Stimulated activated CD8-positive, alpha-beta memory T cell treated with anti-CD3 and anti-CD28 coated beads, Interleukin-7, amount 100 ng/mL, for 1 hour (primary cell): ENCODE measurements around the gene CNTNAP2.

Experiments
- DNase-seq, 2 donors: peaks; one replicate each; pipeline ENCODE4 v3.0.0-alpha.2; 2020; ENCODE audit warnings: low read depth in 2 of 2

CNTNAP2 gene

DNA sequence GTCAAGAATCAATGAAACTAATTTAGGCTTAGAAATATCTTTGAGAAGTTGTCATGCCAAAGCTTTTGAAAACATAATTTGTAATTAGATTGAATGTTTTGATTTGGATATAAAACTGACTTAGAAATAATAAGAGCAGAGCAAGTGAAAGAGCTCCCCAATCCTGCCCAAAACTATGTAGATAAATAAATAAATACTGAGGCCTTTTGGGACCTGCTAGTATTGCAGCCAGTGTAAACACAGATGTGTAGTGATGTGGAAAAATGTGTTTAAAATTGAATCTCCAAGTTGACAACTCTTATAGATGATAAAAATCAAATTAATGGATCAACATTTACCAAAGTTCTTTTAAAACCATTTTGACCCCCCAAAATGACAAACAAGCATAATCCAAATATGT lies 896.1 kb downstream of the CNTNAP2 start:
- DNase-seq = no peak

DNA sequence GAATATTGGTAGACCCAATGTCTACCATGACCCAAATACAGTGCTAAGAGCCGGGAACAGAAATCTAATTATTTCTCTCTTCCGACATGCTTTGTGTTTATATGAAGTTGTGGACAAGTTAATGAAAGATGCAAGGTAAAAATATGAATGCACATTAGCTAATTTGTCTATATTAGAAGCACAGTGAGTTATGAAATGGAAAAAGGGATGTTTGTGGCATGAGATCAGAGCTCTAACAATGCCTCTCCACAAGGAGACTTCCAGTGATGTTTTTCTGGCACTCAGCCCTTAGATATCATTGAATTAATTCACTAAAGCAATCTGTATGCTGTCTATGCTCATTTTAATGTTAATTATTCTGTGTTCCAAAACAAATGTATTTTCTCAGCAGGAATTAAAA lies 897.2 kb downstream of the CNTNAP2 start:
- DNase-seq = no peak

DNA sequence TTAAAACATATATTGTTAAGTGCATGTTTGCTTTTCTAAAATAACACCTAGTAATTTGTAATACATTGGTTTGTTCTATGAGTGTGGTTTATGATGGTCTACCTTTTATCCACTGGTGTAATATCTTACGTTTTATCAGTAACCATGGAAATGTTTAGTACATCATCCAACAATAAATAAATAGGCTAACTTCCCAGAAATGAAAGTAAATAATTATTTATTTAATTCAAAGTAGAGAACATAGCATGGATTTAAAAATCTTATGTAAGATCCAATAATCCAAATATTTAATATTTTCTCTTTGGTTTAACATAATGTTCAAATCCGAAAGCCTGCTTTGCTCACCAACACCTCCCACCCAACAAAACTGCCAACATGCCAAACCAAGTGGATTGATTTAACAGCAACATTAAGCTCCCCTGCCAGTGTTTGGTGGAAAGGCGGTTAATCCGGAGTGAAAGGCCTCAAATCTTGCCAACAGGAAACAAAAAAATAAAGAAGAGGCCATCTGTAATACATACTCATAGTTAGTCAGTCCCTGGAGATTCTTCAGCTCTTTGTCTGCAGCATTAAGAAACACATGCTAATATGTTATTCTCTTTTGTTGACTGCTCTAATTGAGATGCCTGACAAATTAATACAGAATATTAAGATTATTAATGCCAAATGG lies 897.8 kb downstream of the CNTNAP2 start:
- no peak for DNase-seq

DNA sequence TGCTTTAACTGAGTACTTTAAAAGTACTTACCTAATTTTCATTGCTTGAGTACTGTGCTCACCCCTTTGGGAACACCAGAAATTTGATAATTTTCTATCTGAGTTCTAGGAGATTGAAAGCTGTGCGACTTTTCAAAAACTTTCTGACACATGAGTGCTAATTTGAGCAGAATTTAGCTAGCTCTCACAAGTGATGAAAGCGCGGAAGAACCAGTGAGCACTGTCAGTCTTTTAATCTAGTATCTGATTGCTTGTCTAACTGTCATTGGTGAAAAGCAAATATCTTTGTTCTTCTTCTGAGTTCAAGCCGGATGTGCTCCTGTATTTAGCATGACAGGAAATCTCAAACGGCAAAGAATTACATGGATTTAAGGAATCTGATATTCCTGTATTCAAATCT lies 899.4 kb downstream of the CNTNAP2 start:
- DNase-seq = no peak

DNA sequence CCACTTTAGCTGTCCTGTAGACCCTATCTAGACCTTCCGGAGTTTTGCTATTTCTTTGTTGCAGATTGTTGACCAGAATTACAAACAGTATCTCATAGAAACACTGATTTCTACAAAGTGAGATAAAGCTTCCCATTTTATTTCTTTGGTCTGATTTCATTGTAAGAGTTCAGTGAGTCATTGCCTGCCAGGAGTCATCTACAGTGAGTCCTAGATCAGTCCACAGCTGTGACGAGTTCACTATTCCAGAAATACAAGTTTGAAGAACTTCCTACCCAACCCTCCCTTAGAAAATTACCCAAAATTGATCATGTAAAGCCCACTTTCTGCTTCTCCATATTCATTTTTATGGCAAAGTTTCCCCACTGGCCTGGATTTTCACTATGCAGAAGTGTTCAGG lies 905.5 kb downstream of the CNTNAP2 start:
- no peak for DNase-seq

DNA sequence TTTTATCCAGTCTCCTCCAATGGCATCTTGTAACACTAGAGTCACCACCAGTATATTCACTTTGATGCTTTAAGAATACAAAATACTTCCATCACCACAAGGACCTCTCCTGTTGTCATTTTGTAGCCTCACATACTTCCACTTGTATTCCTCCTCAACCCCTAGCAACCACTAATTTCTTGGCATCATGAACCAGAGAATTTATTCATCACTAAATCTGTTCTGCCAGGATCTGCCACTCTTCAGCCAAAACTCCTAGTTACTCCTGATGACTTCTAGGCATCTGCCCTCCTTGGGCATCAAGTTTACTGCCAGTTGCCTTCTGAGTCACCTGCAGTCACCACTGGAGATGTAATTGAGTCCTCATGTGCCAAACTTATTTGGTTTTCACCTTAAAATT lies 906.8 kb downstream of the CNTNAP2 start:
- DNase-seq = no peak

DNA sequence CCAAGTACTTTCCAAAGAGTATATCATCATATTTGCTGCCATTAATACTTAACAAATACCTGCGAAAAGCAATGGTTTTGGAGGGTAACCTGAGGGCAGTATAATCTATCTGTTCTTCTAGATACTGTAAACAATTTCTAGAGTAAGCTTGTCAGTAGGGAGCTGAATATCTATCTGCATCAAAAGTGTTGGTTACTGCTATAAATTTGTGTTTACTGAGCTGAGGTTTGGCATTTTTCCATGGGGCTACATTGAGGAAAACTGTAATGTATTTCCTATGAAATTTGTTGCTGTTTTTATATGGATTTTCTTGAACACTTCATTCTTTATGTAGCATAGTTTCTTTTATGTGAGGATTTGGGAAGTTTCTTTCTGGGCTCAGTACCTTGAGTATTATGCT lies 913.4 kb downstream of the CNTNAP2 start:
- no peak for DNase-seq

DNA sequence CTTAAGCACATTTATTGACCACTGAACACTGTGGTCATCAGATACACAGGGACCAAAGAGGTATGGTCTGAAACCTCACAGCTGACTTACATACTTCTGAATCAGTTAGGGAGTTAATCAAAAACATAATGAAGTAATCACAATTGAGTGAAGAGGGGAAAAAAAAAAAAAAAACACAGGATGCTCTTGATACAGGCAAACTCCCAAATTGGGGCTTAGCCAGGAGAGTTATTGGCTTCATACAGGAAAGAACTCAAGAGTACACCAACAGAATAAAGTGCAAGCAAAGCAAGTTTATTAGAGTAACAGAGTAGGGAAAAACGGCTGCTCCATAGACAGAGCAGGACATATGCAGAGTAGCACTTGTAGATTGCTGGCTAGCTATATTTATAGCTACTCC lies 917.0 kb downstream of the CNTNAP2 start:
- DNase-seq = no peak

DNA sequence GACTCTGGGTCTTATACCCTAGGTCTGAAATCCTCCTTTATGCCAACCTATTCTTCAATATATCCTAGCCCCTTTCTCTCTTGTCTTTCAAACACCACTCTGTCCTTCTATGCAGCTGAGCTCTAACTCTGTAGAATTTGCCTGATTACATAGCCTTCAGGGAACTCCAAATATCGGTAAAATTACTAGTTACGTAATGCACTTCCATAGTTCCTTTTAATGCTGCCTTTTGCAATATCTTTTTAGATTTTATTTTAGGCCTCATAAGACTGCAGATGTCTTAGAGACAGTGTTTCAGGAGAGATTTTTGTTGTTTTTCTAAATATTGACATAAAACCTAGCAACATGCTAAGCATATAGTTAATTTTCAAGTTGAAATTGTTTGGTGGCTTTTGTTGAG lies 924.8 kb downstream of the CNTNAP2 start:
- no peak for DNase-seq

DNA sequence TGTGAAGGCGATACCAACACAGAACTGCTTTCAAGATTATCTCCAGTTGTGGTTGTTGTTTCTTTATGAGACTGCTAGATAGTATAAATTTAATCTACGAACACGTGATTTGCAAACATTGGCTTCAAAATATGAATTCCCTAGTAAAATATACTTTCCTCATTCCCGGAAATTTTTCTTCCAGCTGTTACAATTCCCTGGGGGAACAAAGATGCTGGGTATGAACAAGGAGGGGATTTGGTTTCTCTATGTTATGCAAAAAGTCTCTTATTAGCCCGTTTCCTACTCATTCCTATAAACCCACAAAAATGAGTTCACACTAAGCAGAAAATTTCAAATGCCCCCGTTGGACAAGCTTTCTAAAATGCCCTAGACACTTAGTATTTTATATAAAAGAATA lies 928.3 kb downstream of the CNTNAP2 start:
- DNase-seq = no peak

DNA sequence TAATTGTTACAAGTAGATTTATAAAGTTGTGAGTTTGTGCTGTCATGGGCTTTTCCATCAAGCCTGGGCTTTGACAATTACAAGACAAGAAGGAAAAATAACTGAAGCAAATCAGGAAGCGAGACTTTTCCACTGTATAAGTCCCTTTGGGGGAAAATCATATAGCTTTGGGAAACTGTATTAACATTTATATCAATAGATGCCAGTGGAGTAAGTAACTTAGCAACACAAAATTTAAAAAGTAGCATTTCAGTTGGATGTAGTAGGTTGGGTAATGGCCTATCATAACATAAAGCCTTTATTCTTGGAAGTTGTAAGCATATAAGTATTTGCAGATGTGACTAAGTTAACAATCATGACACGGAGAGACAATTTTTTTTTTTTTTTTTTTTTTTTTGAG lies 931.1 kb downstream of the CNTNAP2 start:
- DNase-seq = no peak

DNA sequence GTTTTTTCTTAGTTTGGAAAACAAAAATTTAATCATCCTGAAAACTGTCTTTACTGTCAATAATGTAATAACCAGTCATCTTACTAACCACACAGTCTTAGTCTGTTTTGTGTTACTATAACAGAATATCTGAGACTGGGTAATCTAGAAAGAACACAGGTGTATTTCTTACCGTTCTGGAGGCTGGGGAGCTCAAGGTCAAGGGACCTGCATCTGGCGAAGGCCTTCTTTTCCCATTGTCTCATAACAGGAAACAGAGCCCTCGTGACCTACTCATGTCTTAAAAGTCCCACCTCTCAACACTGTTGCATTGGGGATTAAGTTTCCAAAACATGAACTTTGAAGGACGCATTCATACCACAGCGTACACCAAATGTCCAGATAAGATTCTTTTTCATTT lies 932.3 kb downstream of the CNTNAP2 start:
- no peak for DNase-seq

DNA sequence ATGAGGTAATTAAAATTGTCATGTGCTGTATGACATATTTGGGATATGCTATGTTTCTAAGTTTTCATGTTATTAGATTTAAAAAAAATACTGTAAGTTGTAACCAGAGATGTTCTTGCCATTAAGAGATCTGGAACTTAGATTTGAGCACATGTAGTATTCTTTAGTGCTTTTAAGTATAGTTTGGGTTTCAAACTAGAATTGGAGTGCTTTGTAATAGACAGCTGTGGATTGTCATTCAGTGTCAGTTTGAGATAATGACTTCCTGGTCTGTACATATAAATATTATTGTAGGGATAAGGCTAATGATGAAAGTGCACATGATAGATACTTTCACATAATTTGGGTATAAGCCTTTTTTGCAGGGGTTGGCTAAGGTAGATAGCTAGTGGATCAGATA lies 936.2 kb downstream of the CNTNAP2 start:
- DNase-seq = no peak

DNA sequence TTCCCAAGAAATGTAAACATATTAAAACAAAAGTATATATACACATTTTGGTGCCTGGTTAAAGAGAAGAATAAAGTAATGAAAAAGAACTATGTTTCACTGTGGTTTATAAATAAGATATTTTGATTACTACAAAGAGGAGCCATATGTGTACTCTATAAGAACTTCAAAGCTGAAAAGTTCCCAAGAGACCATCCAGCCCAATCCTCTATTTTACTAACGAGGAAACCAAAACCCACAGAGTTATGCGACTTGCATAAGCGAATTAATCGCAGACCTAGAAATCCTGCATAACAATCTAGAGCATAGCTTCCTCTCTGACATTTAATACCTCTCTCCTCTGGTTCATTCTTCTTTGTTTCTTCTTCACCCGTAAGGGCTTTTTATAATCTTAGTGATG lies 937.1 kb downstream of the CNTNAP2 start:
- DNase-seq = no peak

DNA sequence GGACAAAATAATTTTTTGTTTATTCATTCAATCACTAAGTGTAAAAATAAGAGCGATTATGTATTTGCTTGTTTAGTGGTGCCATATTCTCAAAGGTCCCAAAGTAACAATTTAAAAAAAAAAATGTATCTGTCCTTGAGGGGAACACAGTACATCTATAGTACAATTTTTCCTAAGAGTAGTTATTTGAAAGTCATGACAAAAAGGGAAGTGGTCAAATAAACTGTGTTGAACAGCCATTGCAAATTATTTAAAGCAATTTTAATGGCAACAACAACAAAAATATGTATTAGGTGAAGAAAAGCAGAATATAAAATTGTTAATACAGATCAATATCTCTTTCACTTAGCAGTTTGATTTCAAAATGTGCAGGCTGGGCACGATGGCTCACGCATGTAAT lies 943.5 kb downstream of the CNTNAP2 start:
- no peak for DNase-seq

DNA sequence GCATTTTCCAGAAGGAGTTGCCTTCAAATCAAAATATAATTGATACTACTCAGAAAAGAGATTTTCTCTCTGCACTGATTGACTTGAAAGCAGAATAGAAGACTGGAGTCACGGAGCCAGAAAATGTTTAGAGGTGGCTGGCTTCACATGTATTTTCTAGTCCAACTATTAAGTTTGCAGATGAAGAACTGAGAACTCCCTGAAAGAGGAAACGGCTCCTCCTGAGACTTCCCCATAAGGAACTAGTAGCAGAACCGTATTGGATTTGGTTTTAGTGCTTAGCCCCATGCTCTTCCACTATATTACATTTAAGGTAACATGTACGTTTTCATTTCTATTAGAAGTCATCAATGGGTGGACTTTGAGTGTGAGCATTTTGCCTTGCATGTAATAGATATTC lies 946.3 kb downstream of the CNTNAP2 start:
- no peak for DNase-seq

DNA sequence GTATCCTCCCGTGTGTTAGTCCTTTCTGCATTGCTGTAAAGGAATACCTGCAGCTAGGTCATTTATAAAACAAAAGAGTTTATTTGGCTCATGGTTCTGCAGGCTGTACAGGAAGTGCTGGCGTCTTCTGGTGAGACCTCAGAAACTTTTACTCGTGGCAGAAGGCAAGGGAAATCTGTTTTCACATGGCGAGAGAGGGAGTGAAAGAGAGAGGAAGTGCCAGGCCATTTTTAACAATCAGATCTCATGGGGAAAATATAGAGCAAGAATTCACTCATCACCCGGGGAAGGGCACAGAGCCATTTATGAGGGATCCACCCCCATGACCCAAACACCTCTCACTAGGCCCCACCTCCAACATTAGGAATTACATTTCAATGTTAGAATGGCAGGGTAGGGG lies 952.2 kb downstream of the CNTNAP2 start:
- DNase-seq = no peak

DNA sequence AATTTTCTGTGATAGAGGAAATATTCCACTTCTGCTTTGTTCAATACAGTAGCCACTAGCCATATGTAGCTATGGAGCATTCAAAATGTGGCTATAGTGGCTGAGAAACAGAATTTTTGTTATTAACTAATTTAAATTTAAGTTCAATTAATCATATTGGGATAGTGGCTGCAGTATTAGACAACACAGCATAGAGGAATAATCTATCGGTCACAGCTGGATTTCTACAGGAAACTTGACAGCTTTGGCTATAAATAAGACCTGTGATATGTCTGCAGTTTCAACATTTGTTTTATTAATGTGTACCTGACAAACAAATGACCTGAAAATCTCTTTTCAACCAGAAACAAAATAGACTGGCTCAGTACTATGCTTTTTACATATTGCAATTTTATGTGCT lies 953.2 kb downstream of the CNTNAP2 start:
- no peak for DNase-seq

DNA sequence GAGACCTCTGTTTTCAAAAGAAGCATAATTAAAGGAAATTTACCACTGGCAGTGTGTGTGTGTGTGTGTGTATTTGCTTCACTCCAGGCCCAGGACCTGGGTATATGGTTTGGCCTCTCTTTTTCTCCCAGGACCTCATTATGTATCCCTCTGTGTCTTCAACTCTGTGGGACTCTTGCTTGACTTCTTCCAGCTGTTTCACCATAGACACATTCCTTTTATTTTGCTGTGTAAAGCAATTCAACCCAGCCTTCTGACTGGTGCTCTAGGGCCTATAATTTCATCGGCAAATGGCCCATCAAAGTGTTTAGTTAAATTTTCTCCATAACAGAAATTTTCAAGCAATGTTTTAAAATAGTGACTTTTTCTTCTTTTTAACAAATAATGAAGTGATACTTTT lies 954.3 kb downstream of the CNTNAP2 start:
- no peak for DNase-seq

DNA sequence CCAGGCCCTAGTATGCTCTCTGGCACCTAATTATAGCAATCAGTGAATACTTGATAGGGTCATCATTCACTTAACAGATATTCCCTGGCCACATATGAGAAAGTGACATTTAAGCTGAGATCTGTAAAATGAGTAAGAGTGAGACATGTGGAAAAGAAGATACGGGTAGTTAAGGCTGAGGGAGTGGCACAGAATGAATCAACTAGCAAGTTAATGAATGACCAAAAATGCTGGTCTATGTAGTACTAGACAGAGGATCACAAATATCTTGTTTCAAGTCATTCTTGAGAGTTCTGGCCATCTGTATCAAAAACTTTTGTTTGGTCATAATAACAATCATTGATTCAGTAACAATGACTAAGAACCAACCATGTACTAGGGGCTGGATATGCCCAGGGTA lies 954.9 kb downstream of the CNTNAP2 start:
- no peak for DNase-seq

DNA sequence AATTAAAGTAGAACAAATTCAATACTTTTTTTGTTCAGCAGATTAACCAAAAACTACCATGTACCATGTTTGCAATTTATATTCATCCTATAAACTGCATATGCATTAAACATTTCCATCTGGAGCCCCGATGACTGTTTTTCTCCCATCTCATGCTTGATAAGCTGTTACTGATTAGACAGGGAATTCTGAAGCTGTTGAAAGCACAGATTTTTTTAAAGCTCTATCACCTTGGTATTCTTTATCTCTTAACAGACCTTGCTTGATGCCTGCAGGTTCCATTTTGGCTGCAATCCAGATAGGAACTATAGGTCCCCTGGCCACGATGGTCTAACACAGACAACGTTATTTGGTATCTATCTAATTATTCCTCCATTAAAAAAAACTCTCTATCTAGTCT lies 961.7 kb downstream of the CNTNAP2 start:
- DNase-seq = no peak

DNA sequence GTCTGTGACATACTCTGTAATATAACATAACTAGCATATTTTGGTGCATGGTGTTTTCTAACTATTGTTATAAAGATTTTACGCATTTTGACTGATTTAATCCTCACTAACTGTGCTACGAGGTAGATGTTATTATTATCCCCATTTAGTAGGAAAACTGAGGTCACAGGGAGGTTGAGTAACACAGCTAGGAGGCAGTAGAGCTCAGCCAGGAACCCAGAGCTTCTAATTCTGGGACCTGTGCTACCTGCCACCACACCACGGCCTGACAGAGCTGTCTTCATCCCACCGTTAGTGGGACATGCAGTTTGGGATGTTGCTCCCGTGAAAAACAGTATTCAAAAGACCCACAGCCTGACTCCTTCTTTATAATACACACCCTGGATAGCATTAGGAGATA lies 962.5 kb downstream of the CNTNAP2 start:
- DNase-seq = no peak

DNA sequence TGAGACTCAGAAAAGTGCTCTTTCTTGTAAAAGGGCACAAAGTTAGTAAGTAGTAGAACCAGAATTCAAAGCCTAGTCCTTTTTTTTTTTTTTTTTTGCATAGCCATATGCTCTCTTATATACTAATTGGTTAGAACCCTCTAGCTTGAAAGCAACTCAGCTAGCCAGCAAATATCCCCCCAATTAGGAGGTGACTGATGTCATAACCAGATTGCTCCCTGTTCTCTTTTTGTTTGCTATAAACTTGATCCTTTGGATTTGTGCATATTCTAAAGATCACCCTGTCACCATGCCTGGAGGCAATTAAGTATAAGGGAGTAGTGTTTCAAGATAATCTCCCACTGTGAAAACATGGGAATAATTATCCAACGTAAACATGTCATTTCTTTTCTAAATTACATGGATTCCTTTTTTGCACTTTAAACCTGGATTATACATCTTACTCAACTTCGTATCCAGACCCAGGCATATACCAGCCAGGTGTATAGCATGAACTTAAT lies 963.4 kb downstream of the CNTNAP2 start:
- no peak for DNase-seq

DNA sequence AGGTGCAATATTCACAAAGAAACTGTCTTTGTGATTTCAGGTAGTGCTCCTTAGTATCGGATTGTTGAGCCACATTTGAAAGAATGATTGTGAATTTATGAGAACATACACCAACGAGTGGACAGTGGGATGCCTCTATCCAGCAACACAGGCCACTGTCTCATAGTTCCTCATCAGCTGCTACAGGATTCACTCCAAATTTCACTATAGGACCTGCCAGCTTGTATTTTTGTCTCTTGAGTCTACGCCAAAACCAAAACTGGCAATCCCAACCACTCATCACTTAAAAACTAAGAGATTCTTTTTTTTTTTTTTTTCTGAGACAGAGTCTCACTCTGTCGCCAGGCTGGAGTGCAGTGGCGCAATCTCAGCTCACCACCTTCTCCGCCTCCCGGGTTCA lies 964.5 kb downstream of the CNTNAP2 start:
- no peak for DNase-seq
